HL-60 (cell line): ENCODE data around the gene SELENOO.

Experiments used
- DNase-seq, 2 experiments: peaks; one replicate each; pipeline ENCODE4 v3.0.0-alpha.2; 2010 to 2020; ENCODE audit warnings: low read depth in 1 of 2, low spot score in 1 of 2
- H3K27ac ChIP-seq: fragments of 250-450 bp; sonication (Bioruptor Pico); replicated peaks from 2 replicates; pipeline ENCODE4 v1.5.1; 2020; ENCODE audit warnings: mild to moderate bottlenecking, moderate library complexity
- H3K27me3 ChIP-seq: fragments of 250-450 bp; sonication (Bioruptor Pico); 2 replicates; pipeline ENCODE4 v1.5.1; 2021; ENCODE audit warnings: mild to moderate bottlenecking, moderate library complexity; ENCODE audit not compliant: insufficient read depth, poor library complexity, severe bottlenecking
- H3K4me3 ChIP-seq: replicated peaks from 2 replicates; pipeline ENCODE4 v1.5.1; 2011; ENCODE audit warnings: mild to moderate bottlenecking, control low read depth, low read length; ENCODE audit not compliant: insufficient read depth
- GABPA ChIP-seq: IDR thresholded peaks from 2 replicates; pipeline ENCODE4 v1.6.1; 2012; ENCODE audit warnings: low read depth
- POLR2AphosphoS5 ChIP-seq: IDR thresholded peaks from 2 replicates; pipeline ENCODE4 v1.6.1; 2012; ENCODE audit warnings: low read depth
- SPI1 ChIP-seq: IDR thresholded peaks from 2 replicates; pipeline ENCODE4 v1.6.1; 2012; ENCODE audit warnings: low read depth, mild to moderate bottlenecking, borderline replicate concordance
- TF ChIP-seq, protein P1 (sequence below): IDR thresholded peaks from 2 replicates; pipeline ENCODE4 v1.6.1; 2012; ENCODE audit warnings: low read depth; ENCODE audit not compliant: insufficient replicate concordance
- TF ChIP-seq, protein P2 (sequence below): IDR thresholded peaks from one replicate; pipeline ENCODE4 v1.5.1; 2011; ENCODE audit warnings: low read length, control low read depth, inconsistent platforms; ENCODE audit not compliant: insufficient read depth

The SELENOO gene

DNA sequence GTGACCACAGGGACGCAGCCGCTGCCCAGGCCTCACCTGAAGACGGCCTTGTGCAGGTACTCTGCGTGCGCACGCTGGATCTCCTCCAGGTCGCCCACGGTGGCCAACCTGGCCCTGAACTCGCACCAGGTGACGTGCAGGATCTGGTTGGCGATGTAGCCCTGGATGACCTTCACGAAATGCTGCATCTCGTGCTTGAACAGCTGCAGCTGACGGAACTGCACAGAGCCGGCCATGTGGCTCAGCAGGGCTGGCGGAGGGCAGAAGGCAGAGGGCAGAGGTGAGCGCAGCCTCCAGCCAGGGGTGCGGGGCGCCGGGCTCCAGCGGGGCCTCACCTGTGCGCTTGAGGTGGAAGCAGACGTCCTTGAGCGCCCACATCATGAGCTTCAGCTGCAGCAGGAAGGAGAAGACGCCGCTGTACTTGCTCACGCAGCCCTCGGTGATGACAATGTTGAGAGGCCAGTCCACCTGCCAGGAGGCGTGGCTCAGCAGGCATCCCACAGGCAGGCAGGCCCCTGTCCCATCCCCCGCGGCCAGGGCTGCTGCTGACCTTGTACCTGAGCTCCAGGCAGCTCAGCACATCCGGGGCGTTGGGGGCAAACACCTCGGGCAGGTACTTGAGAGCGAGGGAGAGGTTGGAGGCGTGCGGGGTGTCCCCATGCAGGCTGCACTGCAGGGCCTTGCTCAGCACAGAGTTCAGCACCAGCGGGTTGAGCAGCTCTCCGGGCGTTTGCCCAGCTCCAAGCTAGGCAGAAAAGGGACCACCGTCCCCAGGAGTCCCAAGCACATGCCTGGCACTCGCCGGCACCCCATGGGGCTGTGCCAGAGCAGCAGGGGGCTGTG is 17.6 kb downstream of the SELENOO start:
- Histone ChIP-seq H3K27ac (no peak overlapping the region), H3K4me3 (no peak overlapping the region), H3K27me3 (no peaks in the 10 kb centered on the region)
- TF ChIP-seq SPI1 (no peak), POLR2AphosphoS5 (no peak), GABPA (no peak)
- TF ChIP-seq, protein P1, sequence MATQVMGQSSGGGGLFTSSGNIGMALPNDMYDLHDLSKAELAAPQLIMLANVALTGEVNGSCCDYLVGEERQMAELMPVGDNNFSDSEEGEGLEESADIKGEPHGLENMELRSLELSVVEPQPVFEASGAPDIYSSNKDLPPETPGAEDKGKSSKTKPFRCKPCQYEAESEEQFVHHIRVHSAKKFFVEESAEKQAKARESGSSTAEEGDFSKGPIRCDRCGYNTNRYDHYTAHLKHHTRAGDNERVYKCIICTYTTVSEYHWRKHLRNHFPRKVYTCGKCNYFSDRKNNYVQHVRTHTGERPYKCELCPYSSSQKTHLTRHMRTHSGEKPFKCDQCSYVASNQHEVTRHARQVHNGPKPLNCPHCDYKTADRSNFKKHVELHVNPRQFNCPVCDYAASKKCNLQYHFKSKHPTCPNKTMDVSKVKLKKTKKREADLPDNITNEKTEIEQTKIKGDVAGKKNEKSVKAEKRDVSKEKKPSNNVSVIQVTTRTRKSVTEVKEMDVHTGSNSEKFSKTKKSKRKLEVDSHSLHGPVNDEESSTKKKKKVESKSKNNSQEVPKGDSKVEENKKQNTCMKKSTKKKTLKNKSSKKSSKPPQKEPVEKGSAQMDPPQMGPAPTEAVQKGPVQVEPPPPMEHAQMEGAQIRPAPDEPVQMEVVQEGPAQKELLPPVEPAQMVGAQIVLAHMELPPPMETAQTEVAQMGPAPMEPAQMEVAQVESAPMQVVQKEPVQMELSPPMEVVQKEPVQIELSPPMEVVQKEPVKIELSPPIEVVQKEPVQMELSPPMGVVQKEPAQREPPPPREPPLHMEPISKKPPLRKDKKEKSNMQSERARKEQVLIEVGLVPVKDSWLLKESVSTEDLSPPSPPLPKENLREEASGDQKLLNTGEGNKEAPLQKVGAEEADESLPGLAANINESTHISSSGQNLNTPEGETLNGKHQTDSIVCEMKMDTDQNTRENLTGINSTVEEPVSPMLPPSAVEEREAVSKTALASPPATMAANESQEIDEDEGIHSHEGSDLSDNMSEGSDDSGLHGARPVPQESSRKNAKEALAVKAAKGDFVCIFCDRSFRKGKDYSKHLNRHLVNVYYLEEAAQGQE = no peak
- TF ChIP-seq, protein P2, sequence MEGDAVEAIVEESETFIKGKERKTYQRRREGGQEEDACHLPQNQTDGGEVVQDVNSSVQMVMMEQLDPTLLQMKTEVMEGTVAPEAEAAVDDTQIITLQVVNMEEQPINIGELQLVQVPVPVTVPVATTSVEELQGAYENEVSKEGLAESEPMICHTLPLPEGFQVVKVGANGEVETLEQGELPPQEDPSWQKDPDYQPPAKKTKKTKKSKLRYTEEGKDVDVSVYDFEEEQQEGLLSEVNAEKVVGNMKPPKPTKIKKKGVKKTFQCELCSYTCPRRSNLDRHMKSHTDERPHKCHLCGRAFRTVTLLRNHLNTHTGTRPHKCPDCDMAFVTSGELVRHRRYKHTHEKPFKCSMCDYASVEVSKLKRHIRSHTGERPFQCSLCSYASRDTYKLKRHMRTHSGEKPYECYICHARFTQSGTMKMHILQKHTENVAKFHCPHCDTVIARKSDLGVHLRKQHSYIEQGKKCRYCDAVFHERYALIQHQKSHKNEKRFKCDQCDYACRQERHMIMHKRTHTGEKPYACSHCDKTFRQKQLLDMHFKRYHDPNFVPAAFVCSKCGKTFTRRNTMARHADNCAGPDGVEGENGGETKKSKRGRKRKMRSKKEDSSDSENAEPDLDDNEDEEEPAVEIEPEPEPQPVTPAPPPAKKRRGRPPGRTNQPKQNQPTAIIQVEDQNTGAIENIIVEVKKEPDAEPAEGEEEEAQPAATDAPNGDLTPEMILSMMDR = no peak
- no peak for DNase-seq

DNA sequence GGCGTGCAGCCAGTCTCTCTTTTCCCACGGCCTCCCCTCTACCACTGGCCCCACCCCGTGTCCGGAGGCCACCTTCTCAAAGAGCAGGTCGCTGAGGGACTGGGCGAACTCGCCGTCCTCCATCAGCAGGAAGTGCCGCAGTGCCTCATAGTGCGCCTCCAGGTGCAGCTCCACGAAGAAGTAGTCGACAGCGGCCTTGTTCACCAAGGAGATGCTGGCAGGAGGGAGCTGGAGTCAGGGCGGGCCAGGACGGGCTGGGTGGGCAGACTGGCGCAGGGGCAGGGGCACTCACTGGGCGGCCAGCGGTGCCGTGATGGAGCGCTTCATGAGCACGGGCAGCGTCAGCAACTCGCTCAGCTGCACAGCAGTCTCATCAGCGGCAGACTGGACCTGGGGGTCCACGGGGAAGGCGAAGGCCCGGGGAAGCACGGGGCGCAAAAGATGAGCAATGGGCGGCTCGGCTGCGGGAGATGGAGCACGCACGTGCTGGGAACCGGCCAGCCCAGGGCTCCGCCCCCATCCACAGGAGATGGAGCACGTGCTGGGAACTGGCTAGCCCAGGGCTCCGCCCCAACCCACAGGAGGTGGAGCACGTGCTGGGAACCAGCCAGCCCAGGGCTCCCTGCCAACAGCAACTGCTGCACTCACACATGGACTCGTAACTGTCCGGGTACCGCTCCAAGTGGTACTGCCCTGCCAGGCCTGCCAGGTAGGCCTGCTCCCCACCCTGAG is 18.4 kb downstream of the SELENOO start:
- no peak overlapping the region for H3K4me3 ChIP-seq
- peak overlapping the region; percentile 23 for H3K27ac ChIP-seq
- no peaks in the 10 kb centered on the region for H3K27me3 ChIP-seq
- peak; percentile 66 to 81 for DNase-seq
- TF ChIP-seq POLR2AphosphoS5 (peak; percentile 63; the same call in 1 of the 2 replicates), SPI1 (no peak)
- TF ChIP-seq, protein P1 = no peak
- TF ChIP-seq, protein P2 = no peak

DNA sequence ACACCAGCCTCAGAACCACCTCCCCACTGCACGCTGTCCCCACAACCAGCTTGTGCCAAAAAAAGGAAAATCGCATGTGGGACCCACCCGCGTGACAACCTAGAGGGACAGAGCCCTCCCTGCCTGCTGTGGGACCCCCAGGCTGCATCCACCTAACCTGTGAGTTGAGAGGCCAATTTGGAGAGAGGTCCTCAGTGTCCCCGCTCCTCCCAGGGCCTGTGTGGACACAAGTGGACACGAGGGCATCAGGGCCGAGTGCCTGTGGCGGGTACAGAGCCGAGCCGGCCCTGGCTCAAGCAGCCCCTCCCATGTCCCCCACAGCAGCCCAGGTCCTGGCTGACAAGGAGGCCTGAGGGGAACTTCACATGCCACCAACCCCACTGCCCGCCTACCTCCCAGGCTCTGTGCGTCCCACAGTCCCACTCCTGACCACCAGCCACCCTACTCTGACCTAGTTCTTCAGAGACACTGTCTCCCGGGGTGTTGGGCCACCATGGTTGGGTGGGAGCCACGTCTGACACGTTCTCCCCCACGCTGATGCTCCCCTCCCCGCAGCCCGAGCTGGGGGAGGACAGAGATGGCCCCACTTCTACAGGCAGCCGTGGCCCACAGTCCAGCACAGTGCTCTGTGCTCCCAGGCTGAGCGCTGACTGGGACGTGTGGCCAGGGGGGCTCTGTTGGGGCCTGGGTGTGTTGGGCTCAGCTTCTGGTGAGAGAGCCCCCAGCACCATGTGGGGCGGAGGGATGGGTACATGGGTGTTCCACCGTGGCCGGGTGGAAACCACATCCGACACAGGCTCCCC is 19.2 kb downstream of the SELENOO start:
- TF ChIP-seq, protein P1 = no peak
- TF ChIP-seq, protein P2 = no peak
- no peak; the same call in 1 of the 2 replicates for TF ChIP-seq POLR2AphosphoS5
- no peak for TF ChIP-seq SPI1
- no peak for TF ChIP-seq GABPA
- H3K4me3 ChIP-seq = no peak overlapping the region
- no peak for DNase-seq
- H3K27ac ChIP-seq = peak overlapping the region; percentile 23
- H3K27me3 ChIP-seq = no peaks in the 10 kb centered on the region
